ENCODE measurements around the gene ASPHD1. TPM values are rescaled to one million over a fixed set of nuclear protein-coding genes. Genes with fewer than 3 reads are reported as not detected.
A peak's percentile ranks its signal among the peaks of the same experiment; 100 is the strongest.
"Not testable (repeated sequence)": the region's sequence is repeated elsewhere in the genome, so short reads cannot be mapped to it uniquely, and the experiment has no call there.

The ASPHD1 gene
- total RNA-seq, 3 donors from 2014 or later = 1.6 to 1.9 (median 1.8) TPM

GRCh38 chr16:29881050-29881449 lies 19.2 kb upstream of the ASPHD1 start:
- intact Hi-C loops (cut with DNase I, micrococcal nuclease) = no loop called here
- TF ChIP-seq CTCF (IDR thresholded peaks at IDR 0.05) = no peak
- DNase-seq (no peak), ATAC-seq (no peak)
- no peaks in the 10 kb centered on the region for H3K4me1 ChIP-seq (ENCODE audit: low read depth)
- no peak overlapping the region for H3K4me3 ChIP-seq
- no peaks in the 10 kb centered on the region for H3K9me3 ChIP-seq
- H3K36me3 ChIP-seq (ENCODE audit: low read depth) = no peaks in the 10 kb centered on the region

- DNase-seq = no peak
- H3K4me3 ChIP-seq = no peak overlapping the region
- H3K36me3 ChIP-seq (ENCODE audit: low read depth) = no peaks in the 10 kb centered on the region
- TF ChIP-seq CTCF (IDR thresholded peaks at IDR 0.05) = no peak
- no peak for ATAC-seq
- no peaks in the 10 kb centered on the region for H3K4me1 ChIP-seq (ENCODE audit: low read depth)
- no peaks in the 10 kb centered on the region for H3K9me3 ChIP-seq
- intact Hi-C loops (cut with DNase I, micrococcal nuclease) = no loop called here
Observed at GRCh38 chr16:29883987-29884386, 16.3 kb upstream of the ASPHD1 start.

- H3K36me3 ChIP-seq (ENCODE audit: low read depth); H3K4me3 ChIP-seq; ATAC-seq; H3K9me3 ChIP-seq; DNase-seq; H3K4me1 ChIP-seq (ENCODE audit: low read depth); intact Hi-C loops (cut with DNase I, micrococcal nuclease): not testable (repeated sequence)
Observed at GRCh38 chr16:29889372-29889771, 10.9 kb upstream of the ASPHD1 start.

- H3K36me3 ChIP-seq (ENCODE audit: low read depth) = no peaks in the 10 kb centered on the region
- no peaks in the 10 kb centered on the region for H3K4me1 ChIP-seq (ENCODE audit: low read depth)
- TF ChIP-seq CTCF (IDR thresholded peaks at IDR 0.05) = no peak
- no peak overlapping the region for H3K4me3 ChIP-seq
- no peak for DNase-seq
- ATAC-seq = peak; percentile 64
- H3K9me3 ChIP-seq = no peaks in the 10 kb centered on the region
- intact Hi-C loops (cut with DNase I, micrococcal nuclease) = no loop called here
Observed at GRCh38 chr16:29891525-29892457, 8.5 kb upstream of the ASPHD1 start.

DNA sequence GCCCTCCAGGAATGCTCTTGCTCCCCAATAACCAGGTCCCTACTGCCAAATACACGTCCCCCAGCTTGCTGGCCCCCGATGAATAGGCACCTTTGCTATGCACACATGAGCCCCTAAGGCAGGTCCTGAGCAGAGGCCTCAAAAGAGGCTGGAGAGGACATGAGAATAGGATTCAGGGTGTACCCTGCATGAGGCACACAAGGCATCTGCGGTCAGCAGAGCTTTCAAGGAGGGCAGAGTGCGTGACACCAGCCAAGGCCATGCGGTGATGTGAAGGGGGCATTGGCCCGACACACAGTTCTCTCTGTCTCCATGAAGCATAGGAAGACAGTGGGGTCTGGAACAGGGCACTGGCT lies 7.9 kb upstream of the ASPHD1 start:
- no peak for DNase-seq
- Histone ChIP-seq H3K9me3 (no peaks in the 10 kb centered on the region), H3K4me1 (ENCODE audit: low read depth) (no peaks in the 10 kb centered on the region), H3K36me3 (ENCODE audit: low read depth) (no peaks in the 10 kb centered on the region), H3K4me3 (no peak overlapping the region)
- intact Hi-C loops (cut with DNase I, micrococcal nuclease) = no loop called here
- ATAC-seq = no peak
- no peak for TF ChIP-seq CTCF (IDR thresholded peaks at IDR 0.05)

GRCh38 chr16:29893553-29893952 lies 6.7 kb upstream of the ASPHD1 start:
- Histone ChIP-seq H3K9me3 (no peaks in the 10 kb centered on the region), H3K4me1 (ENCODE audit: low read depth) (peaks cover under 1% of the 10 kb centered on the region), H3K4me3 (no peak overlapping the region), H3K36me3 (ENCODE audit: low read depth) (no peaks in the 10 kb centered on the region)
- no peak for DNase-seq
- no peak for TF ChIP-seq CTCF (IDR thresholded peaks at IDR 0.05)
- intact Hi-C loops (cut with DNase I, micrococcal nuclease) = no loop called here
- no peak for ATAC-seq
